Calu3 (cell line): ENCODE results near the gene DNAJB2. TPM values are rescaled to one million over a fixed set of nuclear protein-coding genes. Genes with fewer than 3 reads are reported as not detected.

Experiments
- BruUV-seq: library from RNA; stranded (reverse); fragments of 400-500 nt; replicated peaks from 2 replicates; lab custom pipeline; 2021; lab: Mats Ljungman, UMichigan
- CTCF ChIA-PET: fragments of 300-600 bp; sonication (Branson Sonifier 250); formaldehyde crosslinking; loops from one replicate; lab custom pipeline; 2022; ENCODE audit warnings: antibody characterized with exemption; lab: Charles Lee
- DNase-seq: peaks from one replicate; pipeline ENCODE4 v3.0.0; 2022
- H3K27ac Mint-ChIP-seq: one replicate; pipeline ENCODE4 v1.8.0; 2022; ENCODE audit warnings: mixed read lengths; ENCODE audit not compliant: unreplicated experiment
- H3K27me3 Mint-ChIP-seq: one replicate; pipeline ENCODE4 v1.8.0; 2022; ENCODE audit warnings: mixed read lengths; ENCODE audit not compliant: unreplicated experiment
- H3K36me3 Mint-ChIP-seq: one replicate; pipeline ENCODE4 v1.8.0; 2022; ENCODE audit warnings: mild to moderate bottlenecking, moderate library complexity, mixed read lengths; ENCODE audit not compliant: insufficient read depth, unreplicated experiment
- H3K4me1 Mint-ChIP-seq: one replicate; pipeline ENCODE4 v1.8.0; 2022; ENCODE audit warnings: mild to moderate bottlenecking, low read depth, mixed read lengths; ENCODE audit not compliant: unreplicated experiment
- H3K4me3 Mint-ChIP-seq: one replicate; pipeline ENCODE4 v1.8.0; 2022; ENCODE audit warnings: mild to moderate bottlenecking, low read depth, moderate library complexity, mixed read lengths; ENCODE audit not compliant: unreplicated experiment
- H3K9me3 Mint-ChIP-seq: one replicate; pipeline ENCODE4 v1.8.0; 2022; ENCODE audit warnings: low read depth, mixed read lengths; ENCODE audit not compliant: unreplicated experiment
- CTCF ChIP-seq: fragments of 200-600 bp; IDR thresholded peaks from one replicate; pipeline ENCODE4 v1.8.0; 2022; ENCODE audit warnings: antibody characterized with exemption; ENCODE audit not compliant: unreplicated experiment
- intact Hi-C: fragments of 100-400 bp; cut with micrococcal nuclease; formaldehyde crosslinking; loops from one replicate; pipeline ENCODE4 v1.10.0; 2022; ENCODE audit not compliant: unreplicated experiment
- total RNA-seq: library from RNA; stranded (reverse); gene quantifications from 2 replicates; pipeline ENCODE4 v1.2.3, GENCODE V29; 2022

DNAJB2 gene
- total RNA-seq, 1 experiment from 2014 or later, result 68.2 TPM

DNA sequence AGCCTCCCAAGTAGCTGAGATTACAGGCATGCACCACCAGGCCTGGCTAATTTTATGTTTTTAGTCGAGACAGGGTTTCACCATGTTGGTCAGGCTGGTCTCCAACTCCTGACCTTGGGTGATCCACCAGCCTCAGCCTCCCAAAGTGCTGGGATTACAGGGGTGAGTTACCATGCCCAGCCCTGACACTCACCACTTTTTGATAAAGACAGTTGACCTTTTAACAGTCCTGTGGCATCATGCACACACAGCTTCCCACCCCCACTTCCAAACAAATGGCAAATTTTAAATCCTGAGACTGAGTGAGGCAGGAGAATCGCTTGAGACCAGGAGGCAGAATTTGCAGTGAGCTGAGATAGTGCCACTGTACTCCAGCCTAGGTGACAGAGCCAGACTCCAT, 6.2 kb upstream of the DNAJB2 start:
- Mint-ChIP-seq H3K4me3 (no peak overlapping the region), H3K4me1 (peaks cover 39% of the 10 kb centered on the region), H3K27ac (no peak overlapping the region), H3K36me3 (peaks cover 19% of the 10 kb centered on the region), H3K27me3 (no peaks in the 10 kb centered on the region), H3K9me3 (no peaks in the 10 kb centered on the region)
- intact Hi-C loops, result no loop called here
- CTCF ChIA-PET, result interaction anchor here (0.6 to 2.8 kb wide), 4 partner anchors 11 to 1522 kb away, joined by 3 to 18 read pairs (median 6); no protein-coding TSS in a partner anchor
- TF ChIP-seq CTCF, result no peak
- no peak for DNase-seq
- no TSS peak for BruUV-seq

- no TSS peak for BruUV-seq
- DNase-seq, result peak; percentile 89
- Mint-ChIP-seq H3K36me3 (peaks cover 26% of the 10 kb centered on the region), H3K9me3 (no peaks in the 10 kb centered on the region), H3K4me3 (peak overlapping the region; percentile 0), H3K27ac (peak overlapping the region; percentile 89), H3K4me1 (peaks cover 47% of the 10 kb centered on the region), H3K27me3 (no peaks in the 10 kb centered on the region)
- CTCF ChIA-PET, result interaction anchor here (0.7 to 2.8 kb wide), 7 partner anchors 11 to 63 kb away, joined by 3 to 18 read pairs (median 5); partner anchors contain the start of genes GLB1L, STK16 and TUBA4A
- no peak for TF ChIP-seq CTCF
- intact Hi-C loops, result no loop called here
These were observed 5.2 kb upstream of the DNAJB2 start for GRCh38 chr2:219273937-219274336.

- CTCF ChIA-PET, result interaction anchor here (0.7 to 2.8 kb wide), 6 partner anchors 20 to 63 kb away, joined by 3 to 18 read pairs (median 5); partner anchors contain the start of genes GLB1L, STK16 and TUBA4A
- intact Hi-C loops, result no loop called here
- H3K4me1 Mint-ChIP-seq, result peaks cover 43% of the 10 kb centered on the region
- no peaks in the 10 kb centered on the region for H3K9me3 Mint-ChIP-seq
- peak overlapping the region; percentile 89 for H3K27ac Mint-ChIP-seq
- no peaks in the 10 kb centered on the region for H3K27me3 Mint-ChIP-seq
- TF ChIP-seq CTCF, result no peak
- peaks cover 31% of the 10 kb centered on the region for H3K36me3 Mint-ChIP-seq
- peak overlapping the region; percentile 0 for H3K4me3 Mint-ChIP-seq
- BruUV-seq, result TSS peak; percentile 77
- DNase-seq, result peak; percentile 75
These were observed 4.7 kb upstream of the DNAJB2 start for GRCh38 chr2:219274361-219274921.

DNA sequence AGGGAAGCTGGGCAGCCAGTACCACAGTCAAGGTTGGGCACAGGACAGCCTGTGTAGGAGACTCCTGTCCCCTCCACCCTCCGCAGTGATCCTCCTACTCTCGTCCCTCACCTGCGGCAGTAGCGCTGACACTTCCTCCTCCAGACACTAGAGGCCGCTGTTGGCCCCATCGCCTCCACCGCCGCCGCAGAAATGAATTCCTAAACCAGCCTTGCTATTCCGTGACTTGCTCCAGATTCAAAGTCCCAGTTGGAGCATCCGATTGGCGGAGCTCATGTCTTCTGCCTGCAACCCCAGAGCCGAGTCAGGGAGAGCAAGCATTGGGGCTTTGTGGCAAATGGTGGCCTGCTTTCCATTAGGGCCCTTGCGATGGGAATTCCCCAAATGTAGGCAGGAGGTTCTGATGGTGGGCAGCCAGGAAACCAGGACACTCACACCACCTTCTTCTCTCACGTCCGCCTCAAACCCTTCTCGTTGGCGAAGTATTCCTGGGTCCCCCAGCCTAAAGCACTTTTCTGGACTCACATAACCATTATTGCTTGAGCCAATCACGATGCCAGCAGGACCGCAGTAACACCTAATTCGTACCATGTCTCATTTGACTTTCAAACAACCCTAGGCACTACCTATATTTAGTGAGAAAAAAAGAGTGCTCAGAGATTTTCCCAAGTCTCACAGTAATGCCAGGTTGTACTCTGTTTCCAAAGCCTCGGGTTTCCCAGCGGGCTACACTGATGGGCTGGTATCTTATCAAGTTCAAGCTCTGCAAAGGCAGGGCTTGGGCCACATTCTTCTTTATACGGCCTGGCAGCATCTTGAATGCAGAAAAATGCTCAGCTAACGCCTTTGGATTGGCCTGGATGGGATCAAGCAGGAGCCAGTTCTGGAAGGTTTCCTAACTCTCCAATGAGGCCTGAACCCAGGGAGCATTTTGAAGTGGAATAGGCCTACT, 1.2 kb upstream of the DNAJB2 start:
- peaks cover 39% of the 10 kb centered on the region for H3K36me3 Mint-ChIP-seq
- H3K4me3 Mint-ChIP-seq, result peak overlapping the region; percentile 87
- TF ChIP-seq CTCF, result peak; percentile 95
- CTCF ChIA-PET, result interaction anchor here (0.6 to 4.0 kb wide), 11 partner anchors 12 to 101 kb away, joined by 3 to 41 read pairs (median 4); partner anchors contain the start of genes CNPPD1, GLB1L, STK16 and TUBA4A
- no TSS peak for BruUV-seq
- intact Hi-C loops, result loop anchor here (5.0 kb wide), 1 partner anchor 61 kb away; the partner anchor contains the start of gene ABCB6
- peak; percentile 86 for DNase-seq
- H3K27ac Mint-ChIP-seq, result peak overlapping the region; percentile 83
- H3K4me1 Mint-ChIP-seq, result peaks cover 57% of the 10 kb centered on the region
- no peaks in the 10 kb centered on the region for H3K9me3 Mint-ChIP-seq
- no peaks in the 10 kb centered on the region for H3K27me3 Mint-ChIP-seq
